NCI-H2081 treated with DMSO at 0.1 percent for 48 hours (cell line): Measurements from ENCODE around the gene CEP164.
A peak's percentile ranks its signal among the peaks of the same experiment; 100 is the strongest.
"Not testable (repeated sequence)": the region's sequence is repeated elsewhere in the genome, so short reads cannot be mapped to it uniquely, and the experiment has no call there.

Source experiments
- DNase-seq: peaks from one replicate; lab custom pipeline; 2025; lab: John Stamatoyannopoulos, UW

The CEP164 gene

GRCh38 chr11:117396970-117397369, 69.3 kb downstream of the CEP164 start:
- DNase-seq: no peak

- not testable (repeated sequence) for DNase-seq
Measured at GRCh38 chr11:117398618-117399017, 71.0 kb downstream of the CEP164 start.

DNA sequence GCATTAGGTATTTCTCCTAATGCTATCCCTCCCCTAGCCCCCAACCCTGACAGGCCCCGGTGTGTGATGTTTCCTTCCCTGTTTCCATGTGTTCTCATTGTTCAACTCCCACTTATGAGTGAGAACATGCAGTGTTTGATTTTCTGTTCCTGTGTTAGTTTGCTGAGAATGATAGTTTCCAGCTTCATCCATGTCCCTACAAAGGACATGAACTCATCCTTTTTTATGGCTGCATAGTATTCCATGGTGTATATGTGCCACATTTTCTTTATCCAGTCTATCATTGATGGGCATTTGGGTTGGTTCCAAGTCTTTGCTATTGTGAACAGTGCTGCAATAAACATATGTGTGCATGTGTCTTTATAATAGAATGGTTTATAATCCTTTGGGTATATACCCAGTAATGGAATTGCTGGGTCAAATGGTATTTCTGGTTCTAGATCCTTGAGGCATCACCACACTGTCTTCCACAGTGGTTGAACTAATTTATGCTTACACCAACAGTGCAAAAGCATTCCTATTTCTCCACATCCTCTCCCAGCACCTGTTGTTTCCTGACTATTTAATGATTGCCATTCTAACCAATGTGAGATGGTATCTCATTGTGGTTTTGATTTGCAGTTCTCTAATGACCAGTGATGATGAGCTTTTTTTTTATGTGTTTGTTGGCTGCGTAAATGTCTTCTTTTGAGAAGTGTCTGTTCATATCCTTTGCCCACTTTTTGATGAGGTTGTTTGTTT, 71.6 kb downstream of the CEP164 start:
- not testable (repeated sequence) for DNase-seq

- not testable (repeated sequence) for DNase-seq
Measured at GRCh38 chr11:117405898-117406297, 78.2 kb downstream of the CEP164 start.

DNA sequence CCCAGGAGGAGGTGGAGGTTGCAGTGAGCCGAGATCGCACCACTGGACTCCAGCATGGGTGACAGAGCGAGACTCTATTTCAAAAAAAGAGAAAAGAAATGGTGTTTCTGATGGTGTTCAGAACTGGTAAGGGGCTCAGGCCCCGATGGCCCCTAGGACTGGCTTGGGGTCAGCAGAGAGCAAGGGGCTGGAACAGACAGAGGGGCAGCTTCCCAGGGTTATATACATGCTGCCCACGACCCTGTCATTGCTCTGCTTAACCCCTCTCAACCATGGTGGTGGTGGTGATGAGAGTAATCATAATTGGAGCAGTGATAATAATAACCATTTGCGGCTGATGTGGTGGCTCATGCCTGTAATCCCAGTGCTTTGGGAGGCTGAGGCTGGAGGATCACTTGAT, 79.4 kb downstream of the CEP164 start:
- DNase-seq: no peak

DNA sequence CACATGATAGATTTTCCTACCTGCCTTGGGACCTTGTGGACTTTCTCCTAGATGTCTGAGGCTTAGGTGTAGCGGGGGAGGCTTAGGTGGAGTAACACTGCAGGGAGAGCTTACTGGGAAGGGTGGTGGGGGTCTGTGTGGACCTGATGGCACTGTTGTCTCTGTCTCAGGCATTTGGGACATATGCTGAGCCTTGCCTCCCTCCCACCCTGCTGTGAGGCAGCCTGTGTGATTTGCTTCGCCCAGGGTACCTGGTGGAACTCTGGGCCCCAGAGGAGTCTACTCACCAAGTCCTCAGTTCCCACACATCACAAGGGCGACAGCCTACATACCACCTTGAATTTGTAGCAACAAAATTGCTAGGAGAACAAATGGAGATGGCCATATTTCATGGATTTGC, 80.7 kb downstream of the CEP164 start:
- DNase-seq: no peak

DNA sequence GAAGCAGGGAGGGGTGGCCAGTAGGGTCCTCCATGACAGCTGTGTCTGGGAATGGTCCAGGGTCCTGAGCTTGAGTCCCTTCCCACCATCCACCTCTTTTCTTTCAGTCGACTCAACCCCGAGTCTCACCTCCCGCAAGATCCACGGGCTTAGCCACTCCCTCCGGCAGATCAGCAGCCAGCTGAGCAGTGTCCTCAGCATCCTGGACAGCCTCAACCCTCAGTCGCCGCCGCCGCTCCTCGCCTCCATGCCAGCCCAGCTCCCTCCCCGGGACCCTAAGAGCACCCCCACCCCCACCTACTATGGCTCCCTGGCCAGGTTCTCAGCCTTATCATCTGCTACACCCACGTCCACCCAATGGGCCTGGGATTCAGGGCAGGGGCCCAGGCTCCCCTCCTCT, 81.9 kb downstream of the CEP164 start:
- DNase-seq: no peak

DNA sequence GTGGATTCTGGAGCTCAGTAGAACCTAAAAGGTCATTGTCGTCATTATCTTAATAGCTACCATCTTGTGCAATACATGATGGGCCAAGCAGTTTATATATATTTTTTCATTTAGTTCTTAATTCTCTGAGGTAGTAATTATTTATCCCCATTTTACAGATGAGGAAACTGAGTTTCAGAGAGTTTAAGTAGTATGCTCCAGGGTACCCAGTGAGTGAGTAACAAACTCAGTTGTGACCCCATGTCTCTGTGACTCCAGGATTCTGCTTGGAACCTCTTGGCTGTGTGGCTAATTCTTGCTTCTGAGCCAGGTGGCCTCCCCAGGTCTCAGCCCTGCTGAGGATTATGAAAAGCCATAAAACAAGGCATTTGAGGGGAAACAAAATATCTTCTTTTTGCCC, 82.6 kb downstream of the CEP164 start:
- no peak for DNase-seq

- peak; percentile 73 for DNase-seq
Measured at GRCh38 chr11:117410861-117411710, 83.4 kb downstream of the CEP164 start.

DNA sequence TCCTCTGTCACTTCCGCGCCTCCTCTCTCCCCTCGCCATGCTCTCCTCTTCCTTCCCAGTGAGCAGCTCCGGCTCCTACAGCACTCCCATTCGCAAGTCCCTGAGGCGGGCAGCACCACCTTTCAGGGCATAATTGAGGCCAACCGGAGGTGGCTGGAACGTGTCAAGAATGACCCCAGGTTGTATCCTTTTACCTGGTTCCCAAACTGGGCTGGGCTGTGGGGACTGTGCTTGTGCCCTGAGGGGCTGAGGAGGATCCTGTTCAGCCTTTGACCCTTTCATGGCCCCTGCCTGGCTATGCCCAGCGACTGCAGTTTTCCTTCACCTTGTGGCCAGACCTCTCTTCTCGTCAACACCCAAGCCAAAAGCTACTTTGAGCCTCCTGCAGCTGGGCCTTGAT, 84.1 kb downstream of the CEP164 start:
- no peak for DNase-seq

GRCh38 chr11:117412176-117412575, 84.5 kb downstream of the CEP164 start:
- DNase-seq: no peak

DNA sequence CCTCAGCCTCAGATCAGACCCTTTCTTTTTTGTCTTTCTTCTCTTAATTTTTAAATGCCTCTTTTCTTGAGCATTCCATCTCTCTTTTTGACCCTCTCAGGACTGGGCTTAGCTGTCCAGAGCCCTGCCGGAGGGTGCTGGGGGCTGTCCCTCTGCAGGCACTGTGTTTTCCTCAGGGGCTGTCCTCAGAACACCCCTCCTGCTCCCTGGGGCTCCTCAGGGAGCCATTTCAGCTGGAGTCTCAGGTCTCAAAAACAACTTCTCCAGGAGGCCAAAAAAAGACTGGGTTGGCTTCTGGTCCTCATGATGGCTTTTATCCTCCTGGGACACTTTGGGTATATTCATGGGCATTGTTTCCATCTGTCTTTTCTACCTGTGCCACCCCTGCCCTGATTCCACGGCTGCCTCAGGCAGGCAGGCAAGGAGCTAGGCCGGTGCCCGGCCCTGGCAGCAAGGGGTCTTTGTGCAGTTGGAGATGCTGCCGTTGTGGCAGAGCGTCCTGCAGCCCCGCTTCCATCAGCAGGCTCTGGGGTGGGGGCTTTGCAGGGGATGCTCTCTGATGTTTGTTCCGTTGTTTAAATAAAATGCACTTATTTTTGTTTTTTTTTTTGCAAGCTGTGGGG, 85.1 kb downstream of the CEP164 start:
- no peak for DNase-seq

GRCh38 chr11:117413616-117414015, 86.0 kb downstream of the CEP164 start:
- no peak for DNase-seq

DNA sequence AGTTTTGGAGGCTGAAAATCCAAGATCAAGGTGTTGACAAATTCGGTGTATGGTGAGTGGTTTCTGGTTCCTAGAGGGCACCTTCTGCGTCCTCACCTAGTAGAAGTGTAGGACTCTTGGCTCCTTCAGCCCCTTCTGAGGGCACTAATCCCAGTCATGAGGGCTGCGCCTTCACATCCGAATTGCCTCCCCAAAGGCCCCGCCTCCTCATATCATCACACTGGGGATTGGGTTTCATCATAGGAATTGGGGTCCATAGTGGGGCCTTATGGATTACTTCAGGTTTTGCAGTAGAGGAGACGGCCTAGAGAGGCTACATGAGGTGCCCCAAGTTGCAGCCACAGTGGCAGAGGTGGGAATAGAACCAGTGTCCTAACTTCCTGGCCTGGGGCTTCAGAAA, 87.1 kb downstream of the CEP164 start:
- no peak for DNase-seq

- no peak for DNase-seq
Measured at GRCh38 chr11:117415358-117415896, 87.8 kb downstream of the CEP164 start.

- DNase-seq: no peak
Measured at GRCh38 chr11:117417342-117417741, 89.7 kb downstream of the CEP164 start.

DNA sequence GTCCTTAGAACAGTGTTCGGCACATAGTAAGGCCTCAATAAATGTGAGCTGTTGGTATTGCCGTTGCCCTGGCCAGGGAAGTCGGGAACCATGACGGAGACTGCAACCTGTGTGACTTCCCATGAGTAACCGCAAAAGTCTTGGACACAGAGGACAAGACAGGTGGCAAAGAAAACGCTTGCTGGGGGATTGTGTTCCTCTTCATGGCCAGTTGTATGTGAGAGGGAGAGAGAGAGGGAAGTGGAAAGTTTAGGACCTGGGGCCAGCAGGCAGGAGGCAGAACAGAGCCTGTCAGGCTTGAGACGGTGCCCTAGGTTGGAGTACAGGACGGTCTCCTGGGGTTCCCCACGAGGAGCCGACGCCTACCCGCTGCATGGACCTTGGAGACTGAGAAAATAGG, 90.2 kb downstream of the CEP164 start:
- no peak for DNase-seq

- DNase-seq: no peak
Measured at GRCh38 chr11:117418737-117419481, 91.3 kb downstream of the CEP164 start.

GRCh38 chr11:117419482-117420142, 92.0 kb downstream of the CEP164 start:
- DNase-seq: no peak

DNA sequence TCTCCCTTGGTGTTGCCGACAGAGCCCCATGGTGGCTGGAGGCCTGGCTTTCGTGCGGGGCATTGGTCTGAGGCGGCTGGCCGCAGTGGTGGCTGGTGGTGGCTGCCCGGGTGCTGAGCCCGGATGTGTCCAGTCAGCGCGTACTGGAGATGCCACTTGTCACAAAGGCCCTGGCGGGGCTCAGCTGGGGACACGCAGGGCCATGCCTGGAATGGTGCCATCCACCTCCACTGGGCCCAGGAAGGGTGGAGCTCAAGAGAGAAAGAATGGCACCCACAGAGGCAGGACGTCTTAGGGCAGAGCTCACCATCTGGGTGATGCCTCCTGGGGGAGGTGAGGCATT, 92.5 kb downstream of the CEP164 start:
- DNase-seq: no peak

GRCh38 chr11:117420598-117420997, 92.9 kb downstream of the CEP164 start:
- no peak for DNase-seq
